GM19099 (cell line): ENCODE results near the gene MFAP2.
A peak's percentile ranks its signal among the peaks of the same experiment; 100 is the strongest.

ENCODE experiments used
- POLR2A ChIP-seq: IDR thresholded peaks from 3 replicates; pipeline ENCODE4 v1.6.1; 2011; ENCODE audit warnings: low read depth; ENCODE audit not compliant: insufficient read length; ENCODE audit errors: extremely low read depth

MFAP2 gene

DNA sequence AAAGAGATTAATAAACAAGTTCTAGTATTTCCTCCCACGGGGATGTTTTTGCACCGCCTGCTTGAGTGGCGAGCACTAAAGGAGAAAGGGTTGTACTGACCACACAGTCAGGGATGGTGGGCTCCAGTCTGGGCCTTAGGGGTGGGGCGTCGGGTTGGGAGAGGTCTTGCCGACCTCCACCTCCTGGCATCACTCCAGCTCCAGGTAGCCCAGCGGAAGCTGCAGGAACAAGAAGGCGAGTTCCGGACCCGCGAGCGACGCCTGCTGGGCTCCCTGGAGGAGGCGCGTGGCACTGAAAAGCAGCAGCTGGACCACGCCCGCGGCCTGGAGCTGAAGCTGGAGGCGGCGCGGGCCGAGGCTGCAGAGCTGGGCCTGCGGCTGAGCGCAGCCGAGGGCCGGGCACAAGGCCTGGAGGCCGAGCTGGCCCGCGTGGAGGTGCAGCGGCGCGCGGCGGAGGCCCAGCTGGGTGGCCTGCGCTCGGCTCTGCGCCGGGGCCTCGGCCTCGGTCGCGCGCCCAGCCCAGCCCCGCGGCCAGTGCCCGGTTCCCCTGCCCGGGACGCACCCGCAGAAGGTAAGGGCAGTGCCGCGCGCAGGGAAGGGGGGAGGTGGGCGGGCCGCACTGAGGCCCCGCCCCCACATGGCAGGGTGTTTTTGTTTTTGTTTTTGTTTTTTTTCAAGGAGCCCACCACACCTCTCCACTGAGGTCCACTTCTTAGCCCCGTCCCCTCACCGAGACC lies 19.7 kb downstream of the MFAP2 start:
- peak; percentile 39 for TF ChIP-seq POLR2A

- TF ChIP-seq POLR2A, result no peak
These were observed 21.9 kb downstream of the MFAP2 start for GRCh38 chr1:16958475-16958874.

- TF ChIP-seq POLR2A, result no peak
These were observed 22.7 kb downstream of the MFAP2 start for GRCh38 chr1:16957731-16958130.

GRCh38 chr1:16956775-16957174 lies 23.6 kb downstream of the MFAP2 start:
- TF ChIP-seq POLR2A, result no peak

- no peak for TF ChIP-seq POLR2A
These were observed 25.2 kb downstream of the MFAP2 start for GRCh38 chr1:16955186-16955585.

- TF ChIP-seq POLR2A, result no peak
These were observed 25.8 kb downstream of the MFAP2 start for GRCh38 chr1:16954579-16954978.

GRCh38 chr1:16946646-16947045 lies 33.8 kb downstream of the MFAP2 start:
- no peak for TF ChIP-seq POLR2A

GRCh38 chr1:16944038-16944437 lies 36.4 kb downstream of the MFAP2 start:
- TF ChIP-seq POLR2A, result no peak

DNA sequence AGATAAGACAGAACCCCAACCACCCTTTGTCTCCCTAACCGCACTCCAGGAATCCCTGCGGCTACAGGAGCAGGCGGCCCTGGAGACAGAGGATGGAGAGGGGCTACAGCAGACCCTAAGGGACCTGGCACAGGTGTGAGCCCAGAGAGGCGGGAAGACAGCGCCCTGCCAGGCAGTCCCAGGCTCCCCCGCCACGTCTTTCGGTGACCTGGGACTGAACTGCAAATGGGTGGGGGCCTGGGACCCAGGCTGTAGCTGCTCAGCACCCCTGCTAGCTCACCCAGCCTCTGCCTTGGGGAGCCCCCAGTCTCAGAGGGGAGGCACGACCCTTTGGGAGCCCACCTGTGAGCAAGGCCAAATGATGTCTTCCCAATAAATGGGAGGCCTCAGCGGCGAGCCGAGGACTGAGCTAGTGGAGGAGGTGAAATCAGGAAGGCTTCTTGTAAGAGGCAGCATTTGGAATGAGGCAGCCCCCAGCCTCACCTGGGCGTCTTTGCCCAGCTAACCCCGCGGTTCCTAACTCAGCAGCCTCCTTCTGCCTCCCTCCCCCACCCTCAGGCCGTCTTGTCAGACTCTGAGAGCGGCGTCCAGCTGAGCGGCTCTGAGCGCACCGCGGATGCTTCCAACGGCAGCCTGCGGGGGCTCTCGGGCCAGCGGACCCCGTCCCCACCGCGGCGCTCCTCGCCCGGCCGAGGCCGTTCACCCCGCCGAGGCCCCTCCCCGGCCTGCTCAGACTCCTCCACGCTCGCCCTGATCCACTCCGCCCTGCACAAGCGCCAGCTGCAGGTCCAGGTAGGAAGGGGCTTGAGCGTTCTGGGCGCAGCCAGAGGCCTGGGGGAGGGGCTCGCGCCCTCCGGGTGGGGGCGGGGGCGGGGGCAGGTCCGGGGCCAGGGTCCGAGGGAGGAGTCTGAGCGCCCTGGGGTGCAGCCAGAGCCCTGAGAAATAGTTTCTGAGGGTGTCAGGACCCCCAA lies 41.8 kb downstream of the MFAP2 start:
- TF ChIP-seq POLR2A, result no peak

GRCh38 chr1:16927711-16928485 lies 52.5 kb downstream of the MFAP2 start:
- TF ChIP-seq POLR2A, result no peak

DNA sequence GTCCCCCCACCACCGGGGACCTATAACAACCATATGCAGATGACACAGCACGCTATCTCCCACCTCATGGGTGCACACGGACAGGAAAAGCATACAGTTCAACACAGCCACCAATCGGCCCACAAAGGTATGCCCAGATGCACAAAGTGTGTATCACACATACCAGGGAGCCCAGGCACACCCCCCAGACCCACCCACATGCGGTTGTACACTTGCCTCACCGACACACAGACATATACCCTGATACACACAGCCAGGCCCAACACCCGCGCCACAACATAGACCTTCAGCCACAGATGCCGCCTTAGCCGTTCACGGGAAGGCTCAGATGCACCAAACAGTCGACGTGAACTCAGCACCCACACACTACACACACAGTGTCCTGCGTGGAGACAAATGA lies 53.2 kb downstream of the MFAP2 start:
- no peak for TF ChIP-seq POLR2A

DNA sequence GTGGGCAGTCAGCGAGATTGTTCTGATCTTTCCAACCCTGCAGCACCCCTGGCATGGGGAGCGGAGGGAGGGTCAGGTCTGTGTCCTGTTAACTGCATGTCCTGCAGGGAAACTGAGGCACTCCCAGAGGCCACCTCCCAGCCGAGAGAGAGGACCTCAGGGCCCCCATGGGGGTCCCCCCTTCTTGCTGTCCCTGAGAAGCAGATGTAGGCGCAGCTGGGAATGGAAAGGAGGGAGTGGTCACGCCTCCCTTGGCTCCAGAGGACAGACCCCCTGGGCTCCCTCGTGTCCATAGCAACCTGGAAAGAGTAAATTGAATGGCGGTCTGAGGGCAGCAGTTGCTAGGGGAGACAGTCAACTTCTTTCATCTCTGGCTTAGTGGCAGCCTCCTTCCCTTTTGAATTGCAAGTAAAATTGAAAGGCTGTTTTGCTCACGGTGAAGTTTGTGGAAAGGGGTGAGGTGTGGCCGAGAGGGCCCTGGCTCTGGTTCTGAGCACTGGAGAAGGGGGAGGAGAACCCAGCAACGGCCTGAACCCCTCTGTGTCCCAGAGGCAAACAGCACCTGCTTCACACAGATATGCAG lies 53.8 kb downstream of the MFAP2 start:
- no peak for TF ChIP-seq POLR2A

DNA sequence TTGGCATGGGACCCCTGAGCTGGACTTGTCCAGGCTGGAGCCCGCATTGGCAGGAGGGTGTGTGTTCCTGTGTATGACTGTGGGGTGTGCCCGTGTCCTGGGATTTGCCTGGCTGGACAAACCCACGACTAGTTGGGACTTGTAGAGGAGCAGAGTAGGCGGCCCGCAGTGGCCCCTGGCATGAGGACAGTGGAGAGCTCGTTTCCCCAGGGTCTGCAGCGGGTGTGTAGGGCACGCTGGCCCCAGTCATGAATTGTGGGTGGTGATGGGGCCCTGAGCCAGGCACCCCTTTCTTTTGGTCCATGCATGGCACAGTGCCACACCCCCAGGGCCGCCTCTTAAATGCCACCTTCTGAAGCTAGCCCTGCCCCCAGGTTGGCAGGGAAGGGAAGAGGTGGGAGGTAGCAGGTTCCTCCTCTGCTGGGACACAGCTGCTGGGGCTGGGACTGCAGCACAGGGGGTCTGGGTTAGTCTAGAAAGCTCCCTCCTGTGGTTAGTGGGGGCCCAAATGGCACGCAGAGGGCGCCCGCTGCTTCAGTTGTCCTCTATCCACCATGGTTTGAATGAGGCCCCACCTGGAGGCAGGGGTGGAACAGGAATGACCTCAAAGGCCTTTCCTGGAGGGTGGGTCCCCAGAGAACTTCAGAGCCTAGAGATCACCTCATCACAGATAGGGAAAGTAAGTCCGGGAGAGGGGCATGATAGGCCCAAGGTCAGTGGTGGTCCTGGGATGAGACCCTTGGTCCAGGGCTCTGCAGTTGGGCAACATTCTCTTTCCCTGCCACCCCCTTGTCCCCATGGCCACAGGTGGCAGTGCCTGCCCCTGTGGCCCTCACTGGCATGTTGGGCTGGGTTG lies 54.6 kb downstream of the MFAP2 start:
- no peak for TF ChIP-seq POLR2A

DNA sequence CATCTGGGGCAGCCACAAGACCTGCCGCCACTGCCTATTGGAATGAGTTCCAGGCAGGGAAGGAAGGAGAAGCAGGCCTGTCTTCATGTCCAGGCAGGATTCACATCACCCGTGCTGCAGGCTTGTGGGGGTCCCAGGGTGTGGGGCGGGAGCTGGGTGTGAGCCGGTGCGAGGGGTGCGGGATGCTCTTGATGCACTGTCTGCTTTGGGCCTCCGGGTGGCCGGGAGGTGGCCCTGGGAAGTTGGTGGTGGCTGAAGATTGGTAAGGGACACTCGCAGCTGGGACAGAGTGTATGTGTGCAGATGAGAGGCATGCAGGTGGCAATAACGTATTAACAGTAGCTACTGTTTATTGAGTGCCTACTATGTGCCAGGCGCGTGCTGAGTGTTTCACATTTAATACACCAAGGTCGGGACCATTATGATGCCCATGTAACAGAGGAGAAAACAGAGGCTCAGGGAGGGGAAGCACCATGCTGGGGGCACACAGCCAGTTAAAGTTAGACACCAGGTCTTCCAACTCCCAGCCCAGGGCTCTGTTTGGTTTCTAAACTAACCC lies 55.4 kb downstream of the MFAP2 start:
- no peak for TF ChIP-seq POLR2A
